Measurements from ENCODE around the gene SCAMP1. TPM values are rescaled to one million over a fixed set of nuclear protein-coding genes. Genes with fewer than 3 reads are reported as not detected.

The SCAMP1 gene
- total and polyA plus RNA-seq, 2 of the 13 experiments (the other 11 are each of a cell fraction or from before 2014, with no cell fraction given) = 18.2 to 33.7 TPM

GRCh38 chr5:78404682-78405293 lies 44.4 kb downstream of the SCAMP1 start (continued):
- TF ChIP-seq ZNF407 (CRISPR knock-in tag; IDR thresholded peaks at IDR 0.05; ENCODE audit: not compliant biosample characterization) = no peak
- no peak for TF ChIP-seq ETS1 (CRISPR knock-in tag; IDR thresholded peaks at IDR 0.05)
- TF ChIP-seq EP300 (IDR thresholded peaks at IDR 0.05; ENCODE audit: low read depth in 2 of 2, low read length in 2 of 2) = no peak
- no peak for TF ChIP-seq EP300 (CRISPR knock-in tag; IDR thresholded peaks at IDR 0.05; ENCODE audit: borderline replicate concordance)
- TF ChIP-seq HNRNPUL1 (IDR thresholded peaks at IDR 0.05; ENCODE audit: low read depth, low read length) = no peak
- TF ChIP-seq ZBTB7A (CRISPR knock-in tag; IDR thresholded peaks at IDR 0.05) = no peak

All from HepG2 (cell line).